HepG2 (cell line): Measurements from ENCODE around the gene MAP1LC3A. TPM values are rescaled to one million over a fixed set of nuclear protein-coding genes. Genes with fewer than 3 reads are reported as not detected.

Experiments
- ATRX ChIP-seq: sonication (generic); formaldehyde crosslinking; IDR thresholded peaks from 2 replicates; pipeline ENCODE4 v1.4.0; 2020; ENCODE audit warnings: missing genetic modification reagents, borderline replicate concordance
- ELF1 ChIP-seq: sonication (generic); formaldehyde crosslinking; IDR thresholded peaks from 2 replicates; pipeline ENCODE4 v1.4.0; 2020; ENCODE audit warnings: missing genetic modification reagents
- ELF4 ChIP-seq: sonication (generic); formaldehyde crosslinking; IDR thresholded peaks from 2 replicates; pipeline ENCODE4 v1.5.0; 2020; ENCODE audit warnings: missing genetic modification reagents, mild to moderate bottlenecking, moderate library complexity, borderline replicate concordance
- FOXA1 ChIP-seq, 2 experiments: fragments of 450-650 bp in 1 of 2; sonication (generic) in 1 of 2; formaldehyde crosslinking in 1 of 2; IDR thresholded peaks; 2 replicates each; pipeline versions ENCODE4 v1.4.0 to v1.6.1; 2016 to 2020; ENCODE audit warnings: missing genetic modification reagents in 1 of 2
- HMG20A ChIP-seq: IDR thresholded peaks from 2 replicates; pipeline ENCODE4 v1.6.1; 2016; ENCODE audit warnings: borderline replicate concordance
- HNRNPK ChIP-seq: fragments of 200-400 bp; formaldehyde crosslinking; IDR thresholded peaks from 2 replicates; pipeline ENCODE4 v1.6.1; 2018; ENCODE audit warnings: low read length, low read depth, moderate library complexity, mild to moderate bottlenecking; ENCODE audit not compliant: poor library complexity, severe bottlenecking
- KAT8 ChIP-seq: IDR thresholded peaks from 2 replicates; pipeline ENCODE4 v1.6.1; 2016; ENCODE audit warnings: missing genetic modification reagents, missing compliant biosample characterization
- MED1 ChIP-seq: sonication (generic); formaldehyde crosslinking; IDR thresholded peaks from 2 replicates; pipeline ENCODE4 v1.4.0; 2020; ENCODE audit warnings: missing genetic modification reagents
- NFE2 ChIP-seq: sonication (generic); formaldehyde crosslinking; IDR thresholded peaks from 2 replicates; pipeline ENCODE4 v1.4.0; 2020; ENCODE audit warnings: missing genetic modification reagents
- PRMT3 ChIP-seq: sonication (generic); formaldehyde crosslinking; IDR thresholded peaks from 2 replicates; pipeline ENCODE4 v1.8.1; 2022; ENCODE audit warnings: low read depth, mild to moderate bottlenecking, moderate library complexity, missing genetic modification reagents, borderline replicate concordance
- RFX1 ChIP-seq: fragments of 450-650 bp; IDR thresholded peaks from 2 replicates; pipeline ENCODE4 v1.6.1; 2017
- SSRP1 ChIP-seq: IDR thresholded peaks from 2 replicates; pipeline ENCODE4 v1.6.1; 2016; ENCODE audit warnings: control low read depth
- ZHX2 ChIP-seq, 2 experiments: sonication (generic) in 1 of 2; formaldehyde crosslinking in 1 of 2; IDR thresholded peaks; 2 replicates each; pipeline versions ENCODE4 v1.6.1 to v1.9.0; 2014 to 2022; ENCODE audit warnings: antibody characterized with exemption in 1 of 2, borderline replicate concordance in 1 of 2, inconsistent platforms in 1 of 2, low read depth in 1 of 2, missing genetic modification reagents in 1 of 2
- ZNF207 ChIP-seq: fragments of 450-650 bp; IDR thresholded peaks from 2 replicates; pipeline ENCODE4 v1.6.1; 2016; ENCODE audit warnings: antibody characterized with exemption, borderline replicate concordance
- ZNF333 ChIP-seq: sonication (generic); formaldehyde crosslinking; IDR thresholded peaks from 2 replicates; pipeline ENCODE4 v1.4.0; 2020; ENCODE audit warnings: mild to moderate bottlenecking, missing genetic modification reagents, borderline replicate concordance
- ZNF737 ChIP-seq: sonication (generic); formaldehyde crosslinking; IDR thresholded peaks from 2 replicates; pipeline ENCODE4 v1.5.0; 2020; ENCODE audit warnings: missing genetic modification reagents, mild to moderate bottlenecking, borderline replicate concordance
- ZNF850 ChIP-seq: sonication (generic); formaldehyde crosslinking; conservative IDR thresholded peaks from 2 replicates; pipeline ENCODE4 v1.9.0; 2021; ENCODE audit warnings: mild to moderate bottlenecking, missing genetic modification reagents
- ZXDC ChIP-seq: sonication (generic); formaldehyde crosslinking; IDR thresholded peaks from 2 replicates; pipeline ENCODE4 v1.5.0; 2020; ENCODE audit warnings: mild to moderate bottlenecking, missing genetic modification reagents
- polyA plus RNA-seq, 8 experiments: library from polyadenylated mRNA; depleted of rRNA in 3 of 8; stranded (reverse) in 7 of 8; unstranded in 1 of 8; fragments of >200 nt; fragmentation: Illumina TruSeq in 4 of 8; extraction: Trizol in 4 of 8; gene quantifications; 2 replicates each; pipeline versions ENCODE4 v1.2.1 to v1.2.3, GENCODE V29; 2011 to 2016; ENCODE audit warnings: low read depth in 4 of 8, missing spikeins in 1 of 8, mixed read lengths in 1 of 8; ENCODE audit not compliant: insufficient read depth in 1 of 8
- total RNA-seq, 5 experiments: library from RNA; depleted of rRNA; stranded (reverse); fragments of >200 nt; fragmentation: Illumina TruSeq; extraction: Trizol; gene quantifications; 2 replicates each; pipeline ENCODE4 v1.2.3, GENCODE V29; 2016; ENCODE audit warnings: low read depth in 1 of 5

Gene MAP1LC3A
- total and polyA plus RNA-seq, 2 of the 13 experiments (the other 11 are each of a cell fraction or from before 2014, with no cell fraction given): not detected

GRCh38 chr20:34516247-34517113 is 42.0 kb upstream of the MAP1LC3A start, which contains the start of gene DYNLRB1 (continued):
- TF ChIP-seq ZHX2 (IDR thresholded peaks at IDR 0.05; ENCODE audit: low read depth) (no peak; the same call in 1 of the 2 replicates), ZHX2 (CRISPR knock-in tag; IDR thresholded peaks at IDR 0.05; ENCODE audit: borderline replicate concordance) (peak; percentile 59; the same call in 1 of the 2 replicates), NFE2 (CRISPR knock-in tag) (peak; percentile 6; the same call in 1 of the 2 replicates), HNRNPK (peak; percentile 57), HMG20A (CRISPR knock-in tag) (no peak; the same call in 1 of the 2 replicates), ZNF207 (no peak), ZNF737 (CRISPR knock-in tag) (no peak), FOXA1 (IDR thresholded peaks at IDR 0.05) (no peak), FOXA1 (CRISPR knock-in tag; IDR thresholded peaks at IDR 0.05) (peak; percentile 33; the same call in 1 of the 2 replicates), ELF4 (CRISPR knock-in tag) (peak; percentile 99), MED1 (peak; percentile 44; the same call in 1 of the 2 replicates), ZXDC (CRISPR knock-in tag) (peak; percentile 80; the same call in 1 of the 2 replicates), SSRP1 (CRISPR knock-in tag) (no peak), KAT8 (CRISPR knock-in tag) (peak; percentile 96), PRMT3 (CRISPR knock-in tag) (no peak), ELF1 (peak; percentile 93), RFX1 (no peak), ZNF333 (CRISPR knock-in tag) (peak; percentile 89; the same call in 1 of the 2 replicates), ATRX (CRISPR knock-in tag) (0 out of 2 replicates have a peak, but pooled peaks have one; percentile 33), ZNF850 (CRISPR knock-in tag) (peak; percentile 95; the same call in 1 of the 2 replicates)
